HepG2 (cell line): ENCODE data around the gene NFATC2. TPM values are rescaled to one million over a fixed set of nuclear protein-coding genes. Genes with fewer than 3 reads are reported as not detected.

Experiments used
- JARID2 ChIP-seq: sonication (generic); formaldehyde crosslinking; IDR thresholded peaks from 2 replicates; pipeline ENCODE4 v1.8.1; 2023; ENCODE audit warnings: missing genetic modification reagents, inconsistent platforms; ENCODE audit not compliant: insufficient replicate concordance
- MEIS1 ChIP-seq: sonication (generic); formaldehyde crosslinking; IDR thresholded peaks from 2 replicates; pipeline ENCODE4 v1.9.0; 2021; ENCODE audit warnings: mild to moderate bottlenecking, missing genetic modification reagents, moderate library complexity, borderline replicate concordance
- NR2F6 ChIP-seq, 2 experiments: IDR thresholded peaks; 2 replicates each; pipeline ENCODE4 v1.6.1; 2016; ENCODE audit warnings: antibody characterized with exemption in 1 of 2, mild to moderate bottlenecking in 1 of 2
- RERE ChIP-seq: IDR thresholded peaks from 2 replicates; pipeline ENCODE4 v1.6.1; 2016; ENCODE audit warnings: low read depth, missing genetic modification reagents, missing compliant biosample characterization
- SIX4 ChIP-seq: sonication (generic); formaldehyde crosslinking; IDR thresholded peaks from 2 replicates; pipeline ENCODE4 v1.4.0; 2020; ENCODE audit warnings: missing genetic modification reagents
- USF2 ChIP-seq, 2 experiments: sonication (generic) in 1 of 2; formaldehyde crosslinking in 1 of 2; IDR thresholded peaks; 2 replicates each; pipeline versions ENCODE4 v1.5.1 to v1.6.1; 2011 to 2020; ENCODE audit warnings: borderline replicate concordance in 1 of 2, low read depth in 1 of 2, low read length in 1 of 2, mild to moderate bottlenecking in 1 of 2, missing genetic modification reagents in 1 of 2, moderate library complexity in 1 of 2
- ZBTB1 ChIP-seq: sonication (generic); formaldehyde crosslinking; IDR thresholded peaks from 2 replicates; pipeline ENCODE4 v1.4.0; 2020; ENCODE audit warnings: missing genetic modification reagents, borderline replicate concordance
- ZHX2 ChIP-seq, 2 experiments: sonication (generic) in 1 of 2; formaldehyde crosslinking in 1 of 2; IDR thresholded peaks; 2 replicates each; pipeline versions ENCODE4 v1.6.1 to v1.9.0; 2014 to 2022; ENCODE audit warnings: antibody characterized with exemption in 1 of 2, borderline replicate concordance in 1 of 2, inconsistent platforms in 1 of 2, low read depth in 1 of 2, missing genetic modification reagents in 1 of 2
- ZNF615 ChIP-seq: sonication (generic); formaldehyde crosslinking; IDR thresholded peaks from 2 replicates; pipeline ENCODE4 v1.5.0; 2020; ENCODE audit warnings: mild to moderate bottlenecking, missing genetic modification reagents, borderline replicate concordance
- ZNF770 ChIP-seq: sonication (generic); formaldehyde crosslinking; IDR thresholded peaks from 2 replicates; pipeline ENCODE4 v1.5.0; 2020; ENCODE audit warnings: mild to moderate bottlenecking, missing genetic modification reagents
- polyA plus RNA-seq, 8 experiments: library from polyadenylated mRNA; depleted of rRNA in 3 of 8; stranded (reverse) in 7 of 8; unstranded in 1 of 8; fragments of >200 nt; fragmentation: Illumina TruSeq in 4 of 8; extraction: Trizol in 4 of 8; gene quantifications; 2 replicates each; pipeline versions ENCODE4 v1.2.1 to v1.2.3, GENCODE V29; 2011 to 2016; ENCODE audit warnings: low read depth in 4 of 8, missing spikeins in 1 of 8, mixed read lengths in 1 of 8; ENCODE audit not compliant: insufficient read depth in 1 of 8
- total RNA-seq, 5 experiments: library from RNA; depleted of rRNA; stranded (reverse); fragments of >200 nt; fragmentation: Illumina TruSeq; extraction: Trizol; gene quantifications; 2 replicates each; pipeline ENCODE4 v1.2.3, GENCODE V29; 2016; ENCODE audit warnings: low read depth in 1 of 5

NFATC2 gene
- total and polyA plus RNA-seq, 2 of the 13 experiments (the other 11 are each of a cell fraction or from before 2014, with no cell fraction given), result 1.9 to 3.3 TPM

GRCh38 chr20:51563486-51564332 lies 21.2 kb upstream of the NFATC2 start (continued):
- TF ChIP-seq USF2 (IDR thresholded peaks at IDR 0.05; ENCODE audit: low read depth, low read length), result no peak
- TF ChIP-seq USF2 (CRISPR knock-in tag; IDR thresholded peaks at IDR 0.05; ENCODE audit: borderline replicate concordance), result no peak
- no peak for TF ChIP-seq JARID2 (CRISPR knock-in tag)
- no peak for TF ChIP-seq ZNF615 (CRISPR knock-in tag)
- TF ChIP-seq RERE (CRISPR knock-in tag), result no peak
- no peak for TF ChIP-seq ZBTB1
- TF ChIP-seq ZHX2 (IDR thresholded peaks at IDR 0.05; ENCODE audit: low read depth), result no peak
- TF ChIP-seq ZHX2 (CRISPR knock-in tag; IDR thresholded peaks at IDR 0.05; ENCODE audit: borderline replicate concordance), result no peak
- TF ChIP-seq SIX4, result no peak
- no peak for TF ChIP-seq MEIS1 (CRISPR knock-in tag)
- TF ChIP-seq ZNF770, result no peak
- no peak for TF ChIP-seq NR2F6 (IDR thresholded peaks at IDR 0.05)
- no peak for TF ChIP-seq NR2F6 (CRISPR knock-in tag; IDR thresholded peaks at IDR 0.05)
